ENCODE measurements around the gene FRMD8. TPM values are rescaled to one million over a fixed set of nuclear protein-coding genes. Genes with fewer than 3 reads are reported as not detected.
A peak's percentile ranks its signal among the peaks of the same experiment; 100 is the strongest.

Gene FRMD8
- polyA plus RNA-seq, 3 donors, result 33.7 to 41.2 (median 35.4) TPM

- no peak for DNase-seq
- peaks cover 0 to 14% of the 10 kb centered on the region in 2 donors for H3K27me3 ChIP-seq (ENCODE audit: control insufficient read depth in 2 of 2, insufficient read depth in 2 of 2, low read length in 2 of 2)
- H3K4me1 ChIP-seq (ENCODE audit: control insufficient read depth in 1 of 2, insufficient read depth in 2 of 2, low read length in 2 of 2), result peaks cover 29 to 36% of the 10 kb centered on the region in 2 donors
- H3K27ac ChIP-seq (ENCODE audit: low read depth in 1 of 2, low read length in 2 of 2), result no peak overlapping the region
- intact Hi-C loops (cut with micrococcal nuclease), result no loop called here
- no peak for TF ChIP-seq CTCF (IDR thresholded peaks at IDR 0.05)
- H3K79me2 ChIP-seq (ENCODE audit: insufficient read depth, low read length), result no peaks in the 10 kb centered on the region
- H3K27ac Mint-ChIP-seq, result no peak overlapping the region
- peaks cover 31% of the 10 kb centered on the region for H3K4me1 Mint-ChIP-seq
- no peaks in the 10 kb centered on the region for H3K36me3 ChIP-seq (replicated peaks in 1 of 2; ENCODE audit: control insufficient read depth in 1 of 2, insufficient read depth in 2 of 2, low read length in 2 of 2)
- H3K4me2 ChIP-seq (replicated peaks; ENCODE audit: extremely low read depth, low read length, poor library complexity, severe bottlenecking), result no peak overlapping the region
- H3K4me3 Mint-ChIP-seq, result peak overlapping the region in 1 of 2 donors; percentile 12
- peaks cover 6 to 18% (median 13%) of the 10 kb centered on the region in 3 donors for H3K27me3 Mint-ChIP-seq (ENCODE audit: low read depth in 3 of 3)
- WGBS (ENCODE audit: insufficient coverage), result 95% methylated on average over 5 of the region's 8 CpGs
- no peak overlapping the region for H3K4me3 ChIP-seq (replicated peaks in 1 of 3; ENCODE audit: low read depth in 2 of 3, low read length in 3 of 3)
- H2AFZ ChIP-seq (ENCODE audit: insufficient read depth, low read depth, low read length, poor library complexity, severe bottlenecking), result no peak overlapping the region
- no peak overlapping the region for H3K9ac ChIP-seq (ENCODE audit: insufficient read depth, low read length, poor library complexity, severe bottlenecking)
- H4K20me1 ChIP-seq (ENCODE audit: insufficient read depth, low read length), result peaks cover 7% of the 10 kb centered on the region
- no peaks in the 10 kb centered on the region for H3K9me3 ChIP-seq (replicated peaks in 1 of 2; ENCODE audit: control insufficient read depth in 1 of 2, insufficient read depth in 1 of 2, low read length in 2 of 2)
- peaks cover 1 to 2% of the 10 kb centered on the region in 2 donors for H3K36me3 Mint-ChIP-seq
- H3K9me3 Mint-ChIP-seq, result no peaks in the 10 kb centered on the region
Observed at GRCh38 chr11:65357856-65358356, 28.5 kb upstream of the FRMD8 start.

- Histone ChIP-seq H3K27ac (ENCODE audit: low read depth in 1 of 2, low read length in 2 of 2) (peak overlapping the region; percentile 83 to 84), H3K9ac (ENCODE audit: insufficient read depth, low read length, poor library complexity, severe bottlenecking) (peak overlapping the region; percentile 47), H3K9me3 (replicated peaks in 1 of 2; ENCODE audit: control insufficient read depth in 1 of 2, insufficient read depth in 1 of 2, low read length in 2 of 2) (no peaks in the 10 kb centered on the region), H3K4me1 (ENCODE audit: control insufficient read depth in 1 of 2, insufficient read depth in 2 of 2, low read length in 2 of 2) (peaks cover 30 to 31% of the 10 kb centered on the region in 2 donors), H3K27me3 (ENCODE audit: control insufficient read depth in 2 of 2, insufficient read depth in 2 of 2, low read length in 2 of 2) (peaks cover 0 to under 1% of the 10 kb centered on the region in 2 donors), H3K36me3 (replicated peaks in 1 of 2; ENCODE audit: control insufficient read depth in 1 of 2, insufficient read depth in 2 of 2, low read length in 2 of 2) (no peaks in the 10 kb centered on the region), H3K4me2 (replicated peaks; ENCODE audit: extremely low read depth, low read length, poor library complexity, severe bottlenecking) (peak overlapping the region; percentile 55), H3K4me3 (replicated peaks in 1 of 3; ENCODE audit: low read depth in 2 of 3, low read length in 3 of 3) (peak overlapping the region in 1 of 3 experiments; percentile 56), H3K79me2 (ENCODE audit: insufficient read depth, low read length) (no peaks in the 10 kb centered on the region), H4K20me1 (ENCODE audit: insufficient read depth, low read length) (no peaks in the 10 kb centered on the region), H2AFZ (ENCODE audit: insufficient read depth, low read depth, low read length, poor library complexity, severe bottlenecking) (peak overlapping the region; percentile 45)
- no peak for TF ChIP-seq CTCF (IDR thresholded peaks at IDR 0.05)
- WGBS (ENCODE audit: insufficient coverage), result 15% methylated on average over 7 of the region's 10 CpGs
- H3K9me3 Mint-ChIP-seq, result no peaks in the 10 kb centered on the region
- DNase-seq, result peak; percentile 61 to 73 (median 68)
- peak overlapping the region; percentile 91 to 98 (median 97) for H3K27ac Mint-ChIP-seq
- H3K4me1 Mint-ChIP-seq, result peaks cover 24% of the 10 kb centered on the region
- intact Hi-C loops (cut with micrococcal nuclease), result loop anchor here in 1 of 2 donors (10.0 kb wide), 2 partner anchors 52 to 82 kb away; no protein-coding TSS in a partner anchor
- no peaks in the 10 kb centered on the region for H3K36me3 Mint-ChIP-seq
- peaks cover 0 to 5% (median 0%) of the 10 kb centered on the region in 3 donors for H3K27me3 Mint-ChIP-seq (ENCODE audit: low read depth in 3 of 3)
- peak overlapping the region; percentile 69 to 83 for H3K4me3 Mint-ChIP-seq
Observed at GRCh38 chr11:65362320-65362931, 24.0 kb upstream of the FRMD8 start.

All from CD14-positive monocyte (primary cell).